ENCODE data around the gene ASCC1.
"Not testable (repeated sequence)": the region's sequence is repeated elsewhere in the genome, so short reads cannot be mapped to it uniquely, and the experiment has no call there.

Gene ASCC1, protein sequence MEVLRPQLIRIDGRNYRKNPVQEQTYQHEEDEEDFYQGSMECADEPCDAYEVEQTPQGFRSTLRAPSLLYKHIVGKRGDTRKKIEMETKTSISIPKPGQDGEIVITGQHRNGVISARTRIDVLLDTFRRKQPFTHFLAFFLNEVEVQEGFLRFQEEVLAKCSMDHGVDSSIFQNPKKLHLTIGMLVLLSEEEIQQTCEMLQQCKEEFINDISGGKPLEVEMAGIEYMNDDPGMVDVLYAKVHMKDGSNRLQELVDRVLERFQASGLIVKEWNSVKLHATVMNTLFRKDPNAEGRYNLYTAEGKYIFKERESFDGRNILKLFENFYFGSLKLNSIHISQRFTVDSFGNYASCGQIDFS

DNA sequence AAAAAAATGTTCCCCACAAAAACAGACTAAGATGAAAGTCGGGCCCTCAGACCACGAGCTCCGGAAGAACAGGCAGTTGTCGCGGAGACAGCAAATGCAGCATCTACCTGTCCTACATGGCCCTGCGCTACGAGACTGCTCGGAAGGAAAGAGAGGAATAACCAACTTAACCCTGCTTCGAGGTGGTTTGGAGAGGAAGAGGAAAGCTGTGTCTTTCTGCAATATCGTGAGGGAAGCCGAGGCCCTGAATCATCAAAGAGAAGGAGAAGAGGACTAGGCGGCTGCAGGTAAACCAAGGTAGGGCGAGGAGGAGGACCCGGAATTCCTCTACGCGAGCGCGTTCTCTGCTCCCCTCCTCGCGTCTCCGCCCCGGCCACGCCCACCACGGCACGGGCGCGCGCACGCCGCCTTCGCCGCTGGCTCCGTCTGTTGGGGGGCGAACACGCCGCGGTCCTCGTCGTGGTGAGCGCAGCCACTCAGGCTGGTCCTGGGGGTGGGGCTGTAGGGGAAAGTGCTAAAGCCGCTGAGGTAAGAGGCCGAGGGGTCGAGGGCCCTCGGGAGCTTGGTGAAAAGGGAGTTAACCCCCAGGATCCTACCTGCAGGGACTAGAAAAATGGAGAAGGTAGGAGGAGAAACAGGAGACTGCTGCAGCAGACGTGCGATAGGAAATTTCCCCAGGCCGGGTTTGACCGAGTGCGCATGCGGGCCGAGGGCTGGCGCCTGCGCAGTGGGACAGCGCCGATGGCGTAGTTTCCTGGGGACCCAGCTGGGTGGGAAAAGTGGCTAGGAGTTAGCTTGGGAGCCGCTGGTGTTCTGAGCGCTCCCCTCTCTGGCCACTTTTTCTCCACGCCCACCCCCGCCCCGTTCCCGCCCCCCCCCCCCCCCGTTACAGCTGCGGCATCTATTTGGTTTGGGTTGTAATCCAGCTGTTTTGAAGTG lies at the start of gene ASCC1, which contains the start of gene ANAPC16:
Gene ASCC1, minus strand, starts transcription at position 666 of the 939 bp plus-strand sequence. CDS start 2,978 bp downstream, outside the sequence.
Gene ANAPC16, plus strand, starts transcription at position 402 of the 939 bp plus-strand sequence. CDS start 7,903 bp downstream, outside the sequence.
- peak; percentile 94 for DNase-seq

DNA sequence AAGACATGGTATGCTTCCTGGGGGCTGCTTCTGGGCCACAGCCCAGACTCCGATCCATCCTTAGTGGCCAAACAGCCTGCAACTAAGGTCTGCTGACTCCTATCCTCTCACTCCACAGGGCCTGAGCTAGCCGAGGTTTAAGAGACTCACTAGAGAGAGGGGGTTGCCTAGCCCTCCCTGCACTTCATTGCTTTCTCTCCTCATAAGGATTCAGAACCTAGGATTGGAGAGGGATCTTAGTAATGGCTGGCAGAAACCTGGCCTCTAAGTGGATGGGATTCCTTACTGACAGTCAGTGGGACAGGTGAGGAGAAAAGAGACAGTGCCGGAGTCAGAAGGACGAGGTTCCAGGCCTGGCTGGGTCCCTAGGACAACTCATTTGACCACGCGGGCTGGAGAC lies 49.4 kb upstream of the ASCC1 start:
- DNase-seq: no peak

DNA sequence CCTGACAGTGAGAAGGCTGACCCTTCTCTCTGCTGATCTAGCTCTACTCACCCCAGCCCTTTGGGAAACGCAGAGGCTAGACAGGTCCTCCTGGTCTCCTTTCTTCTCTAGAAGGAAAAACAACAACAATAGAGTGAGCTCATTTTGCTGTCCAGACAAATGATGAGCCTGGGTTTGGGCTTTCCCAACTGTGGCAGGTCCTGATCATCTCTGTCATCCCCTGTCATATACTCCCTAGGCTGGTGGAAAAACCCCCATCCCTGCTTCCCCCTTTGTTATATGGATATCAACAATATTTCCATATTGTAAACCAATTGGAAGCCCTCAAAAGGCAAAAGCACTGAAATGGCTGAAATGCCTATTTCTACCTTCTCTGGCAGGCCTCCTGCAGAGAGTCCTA lies 48.5 kb upstream of the ASCC1 start:
- DNase-seq: no peak

DNA sequence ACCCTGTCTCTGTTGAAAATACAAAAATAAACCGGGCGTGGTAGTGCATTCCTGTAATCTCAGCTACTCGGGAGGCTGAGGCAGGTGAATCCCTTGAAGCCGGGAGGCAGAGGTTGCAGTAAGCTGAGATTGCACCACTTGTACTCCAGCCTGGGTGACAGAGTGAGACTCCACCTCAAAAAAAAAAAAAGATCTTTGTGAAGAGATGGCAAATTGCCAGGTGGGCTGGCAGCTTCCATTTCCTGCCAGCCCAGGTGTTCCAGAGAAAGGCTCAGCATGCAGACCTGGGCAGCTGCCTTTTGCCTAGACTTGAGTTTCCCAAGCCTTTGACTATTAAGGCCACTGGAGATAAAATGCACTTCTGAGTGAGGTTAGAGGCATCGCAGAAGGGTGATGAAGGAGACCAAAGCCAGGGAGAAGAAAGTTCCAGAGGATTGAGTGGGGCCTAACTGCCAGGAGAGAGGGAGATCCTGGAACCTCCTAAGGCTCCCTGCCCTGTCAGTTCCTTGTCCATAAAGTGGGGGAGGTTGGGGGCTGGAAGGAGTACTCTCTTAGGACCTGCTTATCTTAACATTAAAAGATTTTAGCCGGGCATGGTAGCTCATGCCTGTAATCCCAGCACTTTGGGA lies 47.7 kb upstream of the ASCC1 start:
- no peak for DNase-seq

DNA sequence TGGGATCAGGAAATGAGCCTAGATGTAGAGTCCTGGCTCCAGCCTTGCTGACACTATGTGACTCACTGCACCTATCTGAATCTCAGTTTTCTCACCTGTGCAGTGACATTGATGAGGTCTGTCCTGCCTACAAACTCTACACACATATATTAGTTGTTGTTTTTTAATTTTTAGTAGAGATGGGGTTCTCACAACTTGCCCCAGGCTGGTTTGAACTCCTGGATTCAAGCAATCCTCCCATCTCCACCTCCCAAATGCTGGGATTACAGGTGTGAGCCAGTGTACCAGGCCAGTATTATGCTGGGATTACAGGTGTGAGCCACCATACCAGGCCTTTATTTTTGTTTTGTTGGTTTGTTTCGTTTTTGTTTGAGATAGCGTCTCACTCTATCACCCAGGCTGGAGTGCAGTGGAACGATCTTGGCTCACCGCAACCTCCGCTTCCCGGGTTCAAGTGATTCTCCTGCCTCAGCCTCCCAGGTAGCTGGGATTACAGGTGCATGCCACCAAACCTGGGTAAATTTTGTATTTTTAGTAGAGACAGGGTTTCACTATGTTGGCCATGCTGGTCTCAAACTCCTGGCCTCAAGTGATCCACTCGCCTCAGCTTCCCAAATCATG lies 45.8 kb upstream of the ASCC1 start:
- no peak for DNase-seq

DNA sequence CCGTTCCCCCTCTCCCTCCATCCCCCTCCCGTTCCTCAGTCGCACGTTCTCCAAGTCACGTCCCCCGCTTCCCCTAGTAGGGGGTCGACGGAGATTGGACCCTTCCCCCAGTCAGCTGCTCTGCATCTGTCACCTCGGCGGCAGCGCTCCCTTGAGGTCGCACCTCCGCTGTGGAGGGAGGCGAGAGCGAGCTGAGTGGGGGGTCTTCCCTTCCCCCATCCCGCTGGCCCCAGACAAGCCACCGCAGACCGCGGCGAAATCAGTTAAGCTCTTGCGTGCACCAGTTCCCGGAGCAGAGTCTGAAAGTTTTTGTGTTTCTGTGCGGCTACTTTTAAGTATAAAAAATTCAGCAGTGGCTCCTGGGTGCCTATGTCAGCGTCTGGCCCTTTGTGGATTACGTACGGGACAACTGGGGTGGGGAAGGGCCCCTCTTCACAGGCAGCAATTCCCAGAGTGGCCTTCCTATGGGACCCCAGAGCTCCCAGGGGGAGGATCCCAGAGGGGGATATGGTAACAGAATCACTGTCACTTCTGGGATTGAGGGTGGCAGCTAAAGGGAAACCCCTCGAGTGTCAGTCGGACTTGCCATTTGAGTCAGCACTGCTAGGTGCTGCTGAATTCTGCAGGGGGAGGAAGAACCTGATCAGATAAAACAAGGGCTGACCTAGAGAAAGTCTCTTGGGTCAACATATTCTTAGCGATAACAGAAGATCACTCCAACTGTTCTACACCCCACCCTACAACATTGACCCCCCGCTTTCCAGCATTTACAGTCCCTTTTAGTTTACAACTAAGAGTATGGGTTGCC lies 45.1 kb upstream of the ASCC1 start:
- DNase-seq: no peak

DNA sequence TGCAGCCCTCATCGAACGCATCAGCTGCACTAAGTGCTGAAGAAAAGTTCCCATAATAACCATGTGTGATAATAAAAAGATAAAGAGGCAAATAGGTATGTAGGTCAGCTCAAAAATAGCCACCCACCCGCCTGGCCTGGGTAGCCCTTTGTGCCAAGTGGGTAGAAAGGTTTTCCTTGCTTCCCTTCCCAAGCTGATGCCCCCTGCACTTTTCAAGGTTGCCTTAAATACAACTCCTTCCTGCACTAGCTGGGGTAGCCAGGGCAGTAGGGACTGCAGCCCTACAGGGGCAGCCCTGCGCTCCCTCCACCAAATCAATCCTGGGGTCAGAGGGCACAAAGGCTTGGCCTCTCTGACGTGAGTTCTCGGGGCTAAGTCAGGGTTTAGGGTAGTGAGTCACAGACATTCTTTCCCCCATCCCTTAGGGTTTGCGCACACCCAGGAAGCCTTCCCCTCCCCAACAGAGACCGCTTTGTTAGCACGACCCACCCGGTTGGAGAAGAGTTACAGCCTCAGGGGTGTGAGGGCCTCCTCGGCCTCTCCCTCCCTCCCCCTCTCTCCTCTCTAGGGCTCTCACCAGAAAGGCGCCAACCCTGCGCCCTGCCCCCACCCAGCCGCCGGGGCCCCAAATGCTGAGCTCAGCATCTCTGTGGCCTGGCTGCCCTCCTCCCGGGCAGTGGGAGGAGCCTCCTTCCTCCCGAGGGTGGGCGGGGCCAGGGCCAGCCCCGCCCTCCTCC lies 44.3 kb upstream of the ASCC1 start:
- peak; percentile 70 for DNase-seq

DNA sequence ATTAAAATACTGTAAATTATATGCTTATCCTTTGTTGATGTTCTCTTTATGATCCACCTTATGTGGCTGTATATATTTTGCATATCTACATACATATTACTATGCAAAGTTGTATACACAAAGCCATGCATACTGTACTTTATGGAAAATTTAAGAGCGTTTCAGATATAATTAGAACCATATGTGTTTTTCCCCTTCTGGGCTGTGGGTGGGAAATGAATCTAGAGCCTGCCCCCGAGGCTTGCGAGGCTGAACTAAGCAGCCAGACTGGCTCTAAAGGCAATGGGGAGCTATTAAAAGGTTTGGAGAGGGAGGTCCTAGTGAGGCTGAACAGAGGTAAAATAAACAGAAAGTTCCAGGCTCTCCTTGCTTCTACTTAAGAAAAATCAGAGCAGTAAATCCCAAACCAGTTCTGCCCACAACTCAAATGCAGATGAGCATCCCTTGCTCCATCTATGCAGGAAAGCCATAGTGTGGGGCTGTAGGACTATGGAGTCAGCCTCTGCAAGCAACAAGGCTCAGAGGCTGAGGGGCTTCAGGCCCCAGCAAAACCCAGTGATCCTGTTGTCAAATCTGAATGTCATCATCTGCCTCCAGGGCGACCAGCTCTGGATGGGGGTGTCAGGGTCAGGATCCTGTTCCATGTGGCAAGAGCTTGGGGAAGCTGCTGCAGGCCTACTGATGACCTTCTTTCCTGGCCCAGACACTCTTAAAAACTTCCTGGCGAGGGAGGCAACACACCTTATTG lies 43.6 kb upstream of the ASCC1 start:
- no peak for DNase-seq

DNA sequence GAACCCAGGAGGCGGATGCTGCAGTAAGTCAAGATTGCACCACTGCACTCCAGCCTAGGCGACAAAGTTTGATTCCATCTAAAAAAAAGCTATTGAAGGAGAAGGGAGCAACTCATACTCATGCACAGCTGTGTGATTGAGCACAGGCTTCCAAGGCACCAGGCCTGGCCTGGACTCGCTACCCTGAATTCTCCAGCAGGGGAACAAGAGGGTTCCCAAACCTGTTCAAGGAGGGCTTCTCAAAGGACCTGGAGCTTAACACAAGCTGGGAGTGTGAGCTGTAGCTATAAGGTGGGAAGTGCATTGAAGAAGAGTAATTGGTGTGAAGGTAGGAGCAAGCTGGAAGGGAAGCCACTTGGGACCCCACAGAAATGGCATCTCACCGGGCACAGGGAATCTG lies 42.5 kb upstream of the ASCC1 start:
- DNase-seq: no peak

DNA sequence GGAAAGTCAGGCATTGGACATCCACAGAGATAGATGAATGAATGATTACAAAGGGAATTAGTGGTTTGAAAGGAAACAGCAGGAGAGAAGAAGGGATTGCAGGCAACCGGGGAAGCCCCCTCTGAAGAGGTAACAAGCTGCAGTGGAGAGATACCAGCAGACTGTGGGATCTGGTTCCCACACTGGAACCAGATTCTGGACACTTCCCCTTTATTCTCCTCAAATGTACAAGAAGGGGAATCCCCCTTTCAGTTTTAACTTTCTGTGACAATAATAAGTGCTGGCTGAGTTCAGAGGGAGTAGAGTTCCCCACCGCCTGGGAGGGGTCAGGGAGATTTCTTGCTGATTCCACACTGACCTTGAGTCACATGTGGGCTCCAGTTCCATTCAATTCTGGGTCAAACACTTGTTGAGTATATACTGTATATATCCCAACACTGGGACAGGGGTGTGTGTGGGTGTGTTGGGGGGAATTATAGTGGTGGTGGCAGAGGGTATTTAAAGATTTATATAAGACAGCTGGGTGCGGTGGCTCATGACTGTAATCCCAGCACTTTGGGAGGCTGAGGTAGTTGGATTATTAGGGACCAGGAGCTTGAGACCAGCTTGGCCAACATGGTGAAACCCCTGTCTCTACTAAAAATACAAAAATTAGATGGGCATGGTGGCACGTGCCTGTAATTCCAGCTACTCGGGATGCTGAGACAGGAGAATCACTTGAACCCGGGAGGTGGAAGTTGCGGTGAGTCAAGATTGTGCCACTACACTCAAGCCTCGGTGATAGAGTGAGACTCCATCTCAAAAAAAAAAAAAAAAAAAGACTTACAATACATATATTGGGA lies 41.2 kb upstream of the ASCC1 start:
- DNase-seq: peak; percentile 30

DNA sequence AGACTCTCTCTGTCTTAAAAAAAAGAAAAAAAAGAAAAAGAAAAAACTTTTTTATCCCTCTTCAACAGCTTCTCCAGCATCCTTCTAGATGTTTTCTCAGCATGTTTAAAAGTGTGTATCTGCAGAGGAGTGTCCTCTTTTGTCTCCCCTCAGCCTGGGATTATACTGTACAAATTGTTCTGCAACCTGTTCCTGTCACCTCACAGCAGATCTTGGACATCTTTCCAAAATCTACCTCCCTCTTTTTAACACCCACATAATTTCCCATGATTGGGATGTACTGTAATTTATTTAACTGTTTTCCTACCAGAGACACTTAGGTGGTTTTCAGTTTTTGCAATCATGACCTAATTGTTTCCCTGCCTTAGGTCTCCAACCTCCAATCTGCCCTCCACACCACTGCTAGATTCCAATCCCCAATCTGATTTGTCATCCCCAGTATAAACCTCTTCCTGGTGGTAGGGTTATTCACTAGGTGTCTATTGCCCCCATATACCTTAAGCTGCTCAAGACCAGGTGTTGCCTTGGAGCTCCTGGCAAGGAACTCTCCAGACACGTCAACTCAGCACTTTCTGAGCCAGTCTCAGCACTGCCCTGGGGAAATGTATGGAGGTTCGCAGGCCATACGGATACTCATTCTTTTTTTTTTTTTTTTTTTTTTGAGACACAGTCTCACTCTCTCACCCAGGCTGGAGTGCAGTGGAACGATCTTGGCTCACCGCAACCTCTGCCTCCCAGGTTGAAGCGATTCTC lies 40.1 kb upstream of the ASCC1 start:
- no peak for DNase-seq

DNA sequence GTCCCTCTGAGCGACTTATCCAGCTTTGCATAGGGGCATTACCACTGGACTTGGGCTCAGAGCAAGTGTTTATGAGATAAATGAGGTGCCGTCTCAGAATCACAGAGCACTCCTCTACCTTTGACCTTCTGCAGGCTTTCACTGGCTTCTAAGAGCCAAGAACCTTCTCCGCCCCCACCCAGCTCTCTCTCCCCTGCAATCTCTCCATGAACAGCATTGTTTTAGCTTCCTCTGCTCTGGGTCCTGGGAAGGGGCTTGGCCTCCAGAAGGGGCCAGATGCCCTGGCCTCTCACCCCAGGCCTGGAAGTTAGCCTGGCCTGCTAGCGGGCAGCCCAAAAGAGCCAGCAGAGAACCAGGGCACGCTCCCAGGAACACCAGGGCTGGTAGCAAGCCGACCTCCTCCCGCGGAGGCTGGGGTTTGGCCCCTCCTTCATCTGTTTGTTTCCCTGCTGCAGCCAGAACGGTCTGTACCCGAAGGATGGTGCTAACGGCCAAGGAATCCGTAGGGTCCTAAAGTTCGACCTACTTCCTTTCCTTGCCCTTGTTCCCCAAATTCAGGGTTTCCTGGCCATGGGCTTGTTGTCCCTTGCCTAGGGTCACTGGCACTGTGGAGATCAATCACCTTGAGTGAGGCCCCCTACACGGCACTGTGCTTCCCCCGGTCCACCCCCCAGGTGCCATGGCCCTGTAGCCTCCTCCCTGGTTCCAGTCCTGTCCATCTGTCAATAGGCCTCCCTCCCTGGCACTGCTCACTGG lies 38.9 kb upstream of the ASCC1 start:
- DNase-seq: no peak

DNA sequence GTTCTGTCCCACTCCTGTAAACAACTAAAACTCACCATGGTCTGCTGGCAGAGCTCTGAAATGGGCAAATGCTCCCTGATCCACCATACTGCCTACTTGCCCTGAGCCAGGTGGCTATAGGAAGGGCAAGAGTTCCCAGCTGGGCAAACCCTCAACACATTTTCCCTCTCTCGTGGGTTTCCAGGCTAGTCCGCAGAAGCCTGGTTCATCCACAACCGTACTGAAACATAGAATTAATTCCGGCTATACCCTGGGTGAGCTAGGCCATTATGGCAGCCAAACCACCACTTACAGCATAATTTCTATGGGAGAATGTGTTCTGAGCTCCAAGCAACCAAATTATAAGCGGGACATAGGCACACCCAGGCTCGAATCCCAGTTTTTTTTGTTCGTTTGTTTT lies 37.5 kb upstream of the ASCC1 start:
- DNase-seq: no peak

DNA sequence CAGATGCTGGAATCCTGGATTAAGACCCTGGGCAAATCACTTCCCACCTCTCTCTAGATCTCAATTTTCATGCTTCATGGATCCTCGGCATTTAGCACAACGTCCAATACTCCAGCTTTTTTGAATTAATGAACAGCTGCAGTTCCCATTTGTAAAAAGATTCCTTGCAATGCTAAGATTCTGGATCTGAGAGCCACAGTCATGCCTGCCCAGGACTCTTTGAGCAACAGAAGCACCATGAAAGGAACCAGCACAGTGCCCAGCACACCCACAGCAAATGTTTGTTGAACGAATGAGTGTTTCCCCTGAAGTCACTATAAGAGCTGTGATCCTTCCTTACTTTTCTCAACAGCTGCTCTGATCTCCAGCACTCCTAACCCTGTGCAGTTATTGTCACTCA lies 36.9 kb upstream of the ASCC1 start:
- no peak for DNase-seq

DNA sequence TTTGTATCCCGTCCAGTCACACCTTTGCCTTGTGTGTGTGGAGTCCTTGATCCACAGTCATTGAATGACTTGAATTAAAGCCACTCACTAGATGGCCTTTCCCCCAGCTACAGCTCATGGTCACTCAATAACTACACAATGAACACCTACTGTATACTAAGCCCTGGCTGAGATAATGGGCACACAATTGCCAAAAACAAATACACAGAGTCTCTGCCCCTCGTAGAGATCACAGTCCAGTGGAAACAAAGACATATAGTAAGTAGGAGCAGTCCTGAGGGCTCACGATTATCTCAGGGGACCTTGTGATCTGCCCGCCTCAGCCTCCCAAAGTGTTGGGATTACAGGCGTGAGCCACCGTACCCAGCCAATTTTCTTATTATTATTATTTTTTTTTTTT lies 35.6 kb upstream of the ASCC1 start:
- no peak for DNase-seq

DNA sequence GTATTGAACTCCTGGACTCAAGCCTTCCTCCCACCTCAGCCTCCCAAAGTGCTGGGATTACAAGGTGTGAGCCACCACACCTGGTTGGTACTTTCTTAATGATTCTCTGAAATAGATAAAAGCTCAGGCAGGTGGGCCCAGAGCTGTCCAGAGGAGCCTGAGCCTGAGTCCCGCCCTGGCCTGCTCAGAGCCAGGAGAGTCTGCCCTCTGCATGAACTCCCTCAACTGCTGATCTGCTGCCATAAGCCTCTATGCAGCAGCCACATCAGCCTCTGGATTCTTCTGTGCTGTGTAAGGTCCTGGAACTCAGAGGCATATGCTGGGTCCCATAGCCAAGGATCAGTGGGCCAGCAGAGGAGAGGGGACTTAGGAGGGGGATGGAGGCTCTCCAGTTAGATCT lies 34.6 kb upstream of the ASCC1 start:
- no peak for DNase-seq

DNA sequence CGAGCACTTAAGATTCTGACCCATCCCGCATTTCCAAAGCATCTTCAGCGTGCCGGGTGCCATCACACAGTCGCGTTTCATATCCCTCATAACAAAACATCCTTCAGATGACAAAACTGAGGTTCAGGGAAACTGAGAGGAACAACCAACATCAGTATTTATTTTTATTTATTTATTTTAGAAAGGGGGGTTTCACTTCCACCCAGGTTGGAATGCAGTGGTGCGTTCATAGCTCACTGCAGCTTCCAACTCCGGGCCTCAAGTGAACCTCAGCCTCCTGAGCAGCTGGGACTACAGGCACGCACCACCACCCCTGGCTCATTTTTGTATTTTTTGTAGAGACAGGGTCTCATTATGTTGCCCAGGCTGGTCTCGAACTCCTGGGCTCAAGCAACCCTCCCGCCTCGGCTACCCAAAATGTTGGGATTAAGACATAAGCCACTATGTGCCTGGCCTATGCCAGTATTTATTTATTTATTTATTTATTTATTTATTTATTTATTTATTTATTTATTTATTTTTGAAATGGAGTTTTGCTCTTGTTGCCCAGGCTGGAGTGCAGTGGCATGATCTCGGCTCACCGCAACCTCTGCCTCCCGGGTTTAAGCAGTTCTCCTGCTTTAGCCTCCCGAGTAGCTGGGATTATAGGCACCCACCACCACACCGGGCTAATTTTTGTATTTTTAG lies 33.2 kb upstream of the ASCC1 start:
- DNase-seq: not testable (repeated sequence)

Measured in KG1 (cell line).